TTC549 (cell line): ENCODE measurements around the gene GPATCH1.
"Not testable (repeated sequence)": the region's sequence is repeated elsewhere in the genome, so short reads cannot be mapped to it uniquely, and the experiment has no call there.

Source experiments
- FAIRE-seq: peaks from 2 replicates; lab custom pipeline; 2012; peaks lifted over from hg19 to GRCh38; lab: Jason Lieb, UNC

Gene GPATCH1

GRCh38 chr19:33114312-33114711 is 33.3 kb downstream of the GPATCH1 start:
- FAIRE-seq, result no peak

GRCh38 chr19:33117501-33117900 is 36.5 kb downstream of the GPATCH1 start:
- no peak for FAIRE-seq

- FAIRE-seq, result no peak
These were observed 37.7 kb downstream of the GPATCH1 start for GRCh38 chr19:33118643-33119042.

- FAIRE-seq, result no peak
These were observed 43.5 kb downstream of the GPATCH1 start for GRCh38 chr19:33124207-33125098.

- FAIRE-seq, result no peak
These were observed 45.0 kb downstream of the GPATCH1 start for GRCh38 chr19:33125929-33126388.

- not testable (repeated sequence) for FAIRE-seq
These were observed 45.7 kb downstream of the GPATCH1 start for GRCh38 chr19:33126712-33127111.

GRCh38 chr19:33129901-33130300 is 48.9 kb downstream of the GPATCH1 start:
- no peak for FAIRE-seq

GRCh38 chr19:33130433-33130832 is 49.5 kb downstream of the GPATCH1 start:
- no peak for FAIRE-seq

- FAIRE-seq, result no peak
These were observed 51.0 kb downstream of the GPATCH1 start, which contains the start of gene WDR88 for GRCh38 chr19:33132021-33132420. Gene WDR88, plus strand, starts transcription at chr19:33132114. Its CDS starts 56 bp downstream, at chr19:33132170.

- no peak for FAIRE-seq
These were observed 51.4 kb downstream of the GPATCH1 start for GRCh38 chr19:33132425-33132824.

- FAIRE-seq, result no peak
These were observed 52.6 kb downstream of the GPATCH1 start for GRCh38 chr19:33133438-33134031.

- no peak for FAIRE-seq
These were observed 53.6 kb downstream of the GPATCH1 start for GRCh38 chr19:33134571-33135041.

GRCh38 chr19:33139165-33139564 is 58.2 kb downstream of the GPATCH1 start:
- no peak for FAIRE-seq

- no peak for FAIRE-seq
These were observed 63.0 kb downstream of the GPATCH1 start for GRCh38 chr19:33143897-33144405.

GRCh38 chr19:33146209-33146608 is 65.2 kb downstream of the GPATCH1 start:
- FAIRE-seq, result no peak

GRCh38 chr19:33147538-33147937 is 66.6 kb downstream of the GPATCH1 start:
- no peak for FAIRE-seq

GRCh38 chr19:33150852-33151518 is 70.0 kb downstream of the GPATCH1 start:
- FAIRE-seq, result no peak

- FAIRE-seq, result no peak
These were observed 71.2 kb downstream of the GPATCH1 start for GRCh38 chr19:33152176-33152575.

GRCh38 chr19:33152625-33153024 is 71.6 kb downstream of the GPATCH1 start:
- FAIRE-seq, result not testable (repeated sequence)

- not testable (repeated sequence) for FAIRE-seq
These were observed 73.3 kb downstream of the GPATCH1 start for GRCh38 chr19:33154313-33154712.

- no peak for FAIRE-seq
These were observed 75.4 kb downstream of the GPATCH1 start for GRCh38 chr19:33156334-33156733.

GRCh38 chr19:33157906-33158305 is 76.9 kb downstream of the GPATCH1 start:
- no peak for FAIRE-seq

- FAIRE-seq, result no peak
These were observed 77.4 kb downstream of the GPATCH1 start for GRCh38 chr19:33158365-33158764.
